ENCODE measurements around the gene RAVER1. TPM values are rescaled to one million over a fixed set of nuclear protein-coding genes. Genes with fewer than 3 reads are reported as not detected.

Gene RAVER1
- total and polyA plus RNA-seq, 9 of the 15 experiments (the other 6 are each of a cell fraction or from before 2014, with no cell fraction given): 0.06 to 113 (median 7.0) TPM

DNA sequence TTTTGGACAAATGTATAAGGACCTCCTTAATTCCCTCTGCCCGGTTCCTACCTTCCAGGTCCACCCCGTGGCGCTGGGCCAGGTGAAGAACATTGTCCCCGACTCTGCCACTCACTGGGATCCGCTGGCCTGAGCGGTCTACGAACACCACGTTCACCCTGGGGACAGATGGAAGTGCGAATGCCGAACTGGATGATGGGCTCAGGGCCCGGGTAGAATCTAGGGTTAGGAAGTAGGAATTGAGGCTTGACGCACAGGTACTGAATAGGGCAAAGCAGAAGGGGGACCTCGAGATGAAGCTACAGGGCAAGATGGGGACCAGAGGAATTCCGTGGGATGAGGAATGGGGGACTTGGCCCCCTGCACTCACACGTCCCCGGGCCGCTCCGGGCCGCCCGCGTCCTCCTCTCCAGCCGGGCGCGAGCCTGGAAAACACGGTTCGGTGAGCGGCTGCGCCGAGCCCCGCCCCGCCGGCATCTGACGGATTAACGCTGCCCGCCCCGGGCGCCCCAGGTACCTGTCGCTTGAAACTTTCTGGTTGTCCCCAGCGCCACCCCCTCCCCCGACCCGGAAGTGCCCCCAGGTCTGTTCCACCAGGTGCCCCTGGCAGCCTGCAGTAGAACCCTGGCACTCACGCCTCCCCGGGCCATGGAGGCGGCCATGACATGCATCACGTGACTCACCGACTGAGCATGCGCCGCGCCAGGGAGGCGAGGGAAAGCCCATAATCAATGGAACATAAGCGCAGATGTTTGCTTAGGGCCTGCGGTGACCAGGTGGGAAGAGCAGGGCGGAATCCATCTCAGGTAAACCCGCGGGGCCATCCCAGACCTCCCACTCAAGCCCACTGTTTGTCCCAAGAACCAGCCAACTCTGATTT lies 17.8 kb downstream of the RAVER1 start, which contains the start of gene FDX2 (continued):
- no peak for TF ChIP-seq ETV5 (CRISPR knock-in tag; IDR thresholded peaks at IDR 0.05; ENCODE audit: low read depth)
- TF ChIP-seq MLX (CRISPR knock-in tag; conservative IDR thresholded peaks at IDR 0.05): no peak
- TF ChIP-seq ELK3 (CRISPR knock-in tag; IDR thresholded peaks at IDR 0.05): no peak
- no peak for TF ChIP-seq E2F5 (CRISPR knock-in tag; IDR thresholded peaks at IDR 0.05)
- no peak for TF ChIP-seq BCL6 (CRISPR knock-in tag; IDR thresholded peaks at IDR 0.05)
- no peak for TF ChIP-seq ZNF134 (CRISPR knock-in tag; conservative IDR thresholded peaks at IDR 0.05)
- TF ChIP-seq JUN (IDR thresholded peaks at IDR 0.05; ENCODE audit: borderline replicate concordance, low read depth, low read length): peak; percentile 73; the same call in 1 of the 2 replicates
- TF ChIP-seq JUN (CRISPR knock-in tag; IDR thresholded peaks at IDR 0.05; ENCODE audit: borderline replicate concordance): no peak
- TF ChIP-seq SIX5 (IDR thresholded peaks at IDR 0.05; ENCODE audit: borderline replicate concordance in 1 of 2, insufficient read depth in 1 of 2, low read depth in 1 of 2, low read length in 2 of 2): no peak
- no peak for TF ChIP-seq HNRNPH1 (optimal IDR thresholded peaks at IDR 0.05; ENCODE audit: low read depth, low read length)
- TF ChIP-seq CHD7 (IDR thresholded peaks at IDR 0.05; ENCODE audit: low read depth, low read length): peak; percentile 83
- peak; percentile 87 for TF ChIP-seq POLR2G (IDR thresholded peaks at IDR 0.05; ENCODE audit: low read depth, low read length)

All from K562 (cell line).